GM18951 (cell line): ENCODE measurements around the gene ERMP1.

ENCODE experiments used
- POLR2A ChIP-seq: IDR thresholded peaks from 4 replicates; pipeline ENCODE4 v1.6.1; 2011; ENCODE audit warnings: mild to moderate bottlenecking; ENCODE audit not compliant: insufficient read length, insufficient read depth; ENCODE audit errors: extremely low read depth
- in situ Hi-C: fragments of 300-500 bp; cut with MboI; formaldehyde crosslinking; loops from one replicate; pipeline ENCODE4 v1.12.0; 2022; ENCODE audit warnings: low sequenced_read_pairs, mixed read lengths, inconsistent platforms; ENCODE audit not compliant: unreplicated experiment

The ERMP1 gene

DNA sequence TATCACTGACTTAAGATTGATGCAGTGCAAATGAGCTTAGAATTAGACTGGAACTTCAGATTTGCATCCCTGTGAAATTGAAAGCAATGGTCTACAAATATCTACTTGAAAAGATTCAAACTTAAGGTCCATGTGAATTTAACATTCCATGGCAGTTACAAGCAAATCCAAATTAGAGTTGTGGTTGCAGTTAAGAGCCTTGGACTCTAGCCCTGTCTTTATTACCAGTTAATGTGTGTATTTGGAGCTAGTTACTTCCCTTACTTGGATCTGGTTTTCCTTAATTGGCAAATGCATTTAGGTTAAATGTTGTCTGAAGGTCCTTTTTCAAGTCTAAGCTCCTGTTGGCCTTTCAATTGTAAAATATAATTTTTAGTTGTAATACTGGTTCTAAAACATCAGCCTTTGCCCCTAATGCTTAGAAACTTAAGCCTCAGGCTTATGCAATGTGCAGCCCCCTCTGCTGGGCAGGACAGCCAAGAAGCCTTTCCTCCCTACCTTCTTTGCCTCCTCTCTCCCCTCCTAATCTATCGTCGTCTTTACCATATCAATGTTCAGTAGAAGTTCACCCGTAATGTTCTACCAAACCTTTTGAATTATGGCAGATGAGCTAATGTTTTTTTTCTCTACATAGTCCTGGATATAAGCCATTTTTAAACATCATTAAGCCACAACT lies 59.5 kb downstream of the ERMP1 start:
- TF ChIP-seq POLR2A, result no peak
- in situ Hi-C loops, result no loop called here

GRCh38 chr9:5767968-5768932 lies 64.7 kb downstream of the ERMP1 start:
- in situ Hi-C loops, result no loop called here

GRCh38 chr9:5764130-5764868 lies 68.6 kb downstream of the ERMP1 start:
- no peak for TF ChIP-seq POLR2A
- in situ Hi-C loops, result no loop called here

More at GRCh38 chr9:5767968-5768932, 64.7 kb downstream of the ERMP1 start:
- TF ChIP-seq POLR2A, result no peak

- TF ChIP-seq POLR2A, result no peak
- in situ Hi-C loops, result no loop called here
These were observed 70.5 kb downstream of the ERMP1 start for GRCh38 chr9:5762421-5762820.

DNA sequence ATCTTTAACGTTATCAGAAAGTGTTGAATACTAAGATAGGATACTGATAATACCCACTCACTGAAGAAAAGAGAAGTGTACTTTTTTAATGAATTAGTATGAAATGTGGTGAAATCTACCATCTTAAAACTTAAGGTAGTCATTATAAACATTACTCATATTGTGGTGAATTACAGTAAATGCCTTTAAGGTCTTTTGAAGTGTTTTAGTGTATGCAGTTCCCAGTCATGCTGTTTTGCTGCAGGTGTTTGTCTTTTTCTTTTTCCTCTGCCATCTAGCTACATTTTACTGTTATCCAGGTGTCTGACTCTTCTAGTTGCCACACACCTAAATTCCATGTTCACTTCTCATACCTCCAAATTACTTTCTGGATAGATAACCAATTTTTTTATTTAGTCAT lies 72.6 kb downstream of the ERMP1 start:
- no peak for TF ChIP-seq POLR2A
- in situ Hi-C loops, result no loop called here

- no peak for TF ChIP-seq POLR2A
- in situ Hi-C loops, result no loop called here
These were observed 76.3 kb downstream of the ERMP1 start for GRCh38 chr9:5756633-5757032.

DNA sequence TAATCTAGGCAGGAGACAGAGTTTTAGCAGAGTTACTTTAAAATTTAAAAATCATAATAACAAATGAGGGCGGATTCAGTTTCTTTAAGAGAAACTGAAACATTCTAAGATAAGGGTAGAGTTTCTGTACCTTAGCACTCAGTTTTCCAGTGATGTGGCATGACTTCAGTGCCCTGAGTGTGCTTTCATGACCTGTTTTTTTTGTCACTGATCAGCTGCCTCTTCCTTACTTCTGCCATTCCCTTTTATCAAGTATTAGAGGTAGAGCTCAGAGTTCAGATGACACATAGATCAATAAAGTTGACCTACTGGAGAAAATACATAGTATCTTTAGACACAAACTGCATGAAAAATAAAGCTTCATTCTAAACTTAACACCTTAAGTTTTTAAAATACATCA lies 82.3 kb downstream of the ERMP1 start:
- in situ Hi-C loops, result no loop called here
- TF ChIP-seq POLR2A, result no peak

GRCh38 chr9:5749306-5749705 lies 83.6 kb downstream of the ERMP1 start:
- in situ Hi-C loops, result no loop called here
- TF ChIP-seq POLR2A, result no peak

- TF ChIP-seq POLR2A, result no peak
- in situ Hi-C loops, result no loop called here
These were observed 84.5 kb downstream of the ERMP1 start for GRCh38 chr9:5748438-5748837.

- TF ChIP-seq POLR2A, result no peak
- in situ Hi-C loops, result no loop called here
These were observed 89.8 kb downstream of the ERMP1 start for GRCh38 chr9:5743109-5743508.

DNA sequence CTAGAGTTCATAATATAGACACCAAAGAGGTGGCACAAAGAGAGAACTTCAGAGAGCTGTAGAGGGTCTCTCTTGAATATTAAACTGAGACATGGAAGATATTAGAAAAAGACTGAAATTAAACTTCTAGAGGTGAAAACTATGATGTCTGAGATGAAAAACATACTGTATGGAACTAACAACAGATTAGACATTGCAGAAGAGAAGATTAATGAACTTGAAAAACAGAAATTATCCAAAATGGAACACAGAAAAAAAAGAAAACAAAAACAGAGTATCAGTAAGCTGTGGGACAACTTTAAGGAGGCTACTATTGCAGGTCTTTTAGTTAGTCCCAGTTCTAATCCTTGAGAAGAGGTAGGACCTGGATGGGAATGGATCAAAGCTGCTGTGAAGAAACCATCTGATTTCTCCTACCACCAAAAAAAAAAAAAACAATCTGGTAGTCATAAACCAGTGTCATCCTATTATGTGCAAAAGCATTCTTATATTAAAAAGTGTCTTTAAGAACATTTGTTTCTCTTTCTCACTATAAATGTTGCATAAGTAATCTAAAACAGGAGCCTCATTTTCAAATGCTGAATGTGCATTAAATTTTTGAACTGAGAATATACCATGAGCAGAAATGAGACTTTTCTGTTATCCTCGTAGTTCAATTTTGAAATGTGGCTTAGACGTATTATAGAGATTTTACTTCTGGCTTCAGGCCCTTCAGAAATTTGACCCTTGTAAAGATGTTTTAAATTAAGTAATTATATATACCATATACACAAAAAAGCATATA lies 96.2 kb downstream of the ERMP1 start:
- in situ Hi-C loops, result no loop called here
- no peak for TF ChIP-seq POLR2A

GRCh38 chr9:5735072-5735471 lies 97.8 kb downstream of the ERMP1 start:
- TF ChIP-seq POLR2A, result no peak
- in situ Hi-C loops, result no loop called here
